ENCODE data around the gene GTF2H3.

- TF ChIP-seq CTCF (IDR thresholded peaks at IDR 0.05) (no peak), EZH2 (IDR thresholded peaks at IDR 0.05; ENCODE audit: borderline replicate concordance, insufficient read depth, low read depth, low read length, poor library complexity, severe bottlenecking) (no peak)
Observed at GRCh38 chr12:123655420-123655819, 21.8 kb downstream of the GTF2H3 start.
